HG03060 (cell line): Measurements from ENCODE around the gene ADGRL2.
"Not testable (repeated sequence)": the region's sequence is repeated elsewhere in the genome, so short reads cannot be mapped to it uniquely, and the experiment has no call there.

Experiments used
- ATAC-seq: cut with Tn5 transposase; IDR thresholded peaks from one replicate; pipeline ENCODE4 v1.9.1; 2021; ENCODE audit warnings: low read depth, moderate number of reproducible peaks; ENCODE audit not compliant: unreplicated experiment

The ADGRL2 gene

DNA sequence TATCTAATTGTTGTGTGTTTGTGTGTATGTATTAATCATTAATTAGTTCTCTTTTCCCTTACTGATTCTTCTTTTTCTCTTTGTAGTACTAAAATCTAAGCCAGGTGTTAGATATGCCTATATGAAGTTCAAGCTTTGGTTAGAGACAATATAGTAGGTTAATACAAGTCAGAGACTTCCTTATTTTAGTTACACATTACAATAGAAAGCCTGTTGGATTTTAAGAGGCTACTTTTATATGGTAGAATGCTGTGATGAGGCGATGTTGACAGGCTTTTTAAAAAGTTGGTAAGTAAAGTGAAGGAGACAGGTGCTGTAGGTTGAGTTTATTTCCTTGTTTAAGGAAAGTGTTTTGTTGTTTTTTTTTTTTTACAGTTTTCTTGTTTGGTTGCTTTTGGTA lies 45.9 kb downstream of the ADGRL2 start:
- ATAC-seq: no peak

GRCh38 chr1:81847063-81847462 lies 46.3 kb downstream of the ADGRL2 start:
- ATAC-seq: no peak

GRCh38 chr1:81848880-81849682 lies 48.3 kb downstream of the ADGRL2 start:
- ATAC-seq: no peak

DNA sequence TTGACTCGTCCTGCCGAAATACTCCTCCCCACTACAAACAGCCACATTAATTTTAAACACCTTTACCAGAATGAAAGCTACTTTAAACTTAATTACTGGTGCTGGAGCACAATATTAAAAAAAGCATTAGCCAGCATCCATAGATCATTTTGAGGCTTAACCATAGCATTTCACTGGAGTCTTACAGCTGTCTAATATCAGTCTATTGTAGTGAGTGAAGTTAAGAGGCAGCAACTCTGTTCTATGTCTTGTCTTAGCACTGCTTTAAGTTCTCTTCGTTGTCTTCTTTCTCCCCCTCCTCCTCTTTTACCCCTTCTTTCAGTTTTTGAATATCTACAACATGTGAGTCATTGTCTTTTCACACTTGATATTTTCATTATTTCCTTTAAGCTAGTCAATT lies 49.3 kb downstream of the ADGRL2 start:
- no peak for ATAC-seq

DNA sequence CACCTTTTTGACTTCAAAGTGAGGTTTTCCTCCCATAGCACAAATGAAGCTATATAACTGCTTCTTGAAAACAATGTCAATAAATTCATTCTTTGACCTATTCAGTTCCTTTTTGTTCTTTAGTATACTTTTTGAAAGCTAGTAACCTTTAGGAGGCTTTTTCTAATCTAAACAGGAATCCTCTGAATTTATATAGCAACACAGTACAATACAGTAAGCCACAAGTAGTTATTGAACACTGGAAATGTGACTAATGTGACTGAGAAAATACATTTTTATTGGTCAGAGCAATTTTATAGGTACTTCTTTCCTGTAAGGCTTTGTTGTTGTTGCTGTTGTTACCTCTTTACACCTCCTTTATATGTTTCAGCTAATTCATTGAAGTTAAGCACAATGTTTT lies 49.8 kb downstream of the ADGRL2 start:
- ATAC-seq: no peak

- ATAC-seq: no peak
Measured at GRCh38 chr1:81851217-81851616, 50.5 kb downstream of the ADGRL2 start.

GRCh38 chr1:81852961-81853360 lies 52.2 kb downstream of the ADGRL2 start:
- ATAC-seq: no peak

DNA sequence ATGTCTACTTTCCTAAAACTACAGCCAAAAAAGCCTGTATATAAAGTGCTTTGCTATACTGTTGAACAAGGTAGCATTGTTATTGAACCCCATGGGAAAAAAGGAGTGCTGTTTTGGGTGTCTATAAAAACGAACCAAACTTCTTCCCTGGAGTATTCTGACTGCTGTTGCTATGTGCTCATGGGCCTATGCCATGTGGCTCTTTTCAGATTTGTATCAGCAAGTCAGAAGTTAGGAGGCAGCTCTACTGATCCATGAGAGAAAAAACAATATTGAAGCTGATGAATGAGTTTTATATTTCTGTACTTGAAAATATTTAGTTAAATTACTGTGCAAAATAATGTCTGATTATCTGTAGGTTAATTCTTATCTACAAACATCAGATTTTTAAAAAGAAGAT lies 66.5 kb downstream of the ADGRL2 start:
- no peak for ATAC-seq

DNA sequence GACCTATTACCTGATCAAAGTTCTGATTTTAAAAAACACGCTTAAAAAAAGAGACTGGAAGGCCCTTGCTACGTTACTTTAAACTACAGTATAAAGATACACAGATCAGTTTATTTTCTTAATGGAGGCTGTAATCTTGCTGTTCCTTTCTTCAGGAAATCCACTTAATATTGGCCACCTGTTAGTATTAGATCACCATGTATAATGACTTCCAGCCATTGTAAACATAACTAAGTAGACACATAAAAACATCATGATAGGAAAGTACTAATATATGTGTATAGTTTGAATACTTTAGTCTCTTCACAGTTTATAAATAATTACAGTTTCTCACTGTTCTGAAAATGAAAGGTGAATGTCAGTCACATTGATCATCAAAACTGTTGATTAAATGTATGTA lies 68.6 kb downstream of the ADGRL2 start:
- no peak for ATAC-seq

DNA sequence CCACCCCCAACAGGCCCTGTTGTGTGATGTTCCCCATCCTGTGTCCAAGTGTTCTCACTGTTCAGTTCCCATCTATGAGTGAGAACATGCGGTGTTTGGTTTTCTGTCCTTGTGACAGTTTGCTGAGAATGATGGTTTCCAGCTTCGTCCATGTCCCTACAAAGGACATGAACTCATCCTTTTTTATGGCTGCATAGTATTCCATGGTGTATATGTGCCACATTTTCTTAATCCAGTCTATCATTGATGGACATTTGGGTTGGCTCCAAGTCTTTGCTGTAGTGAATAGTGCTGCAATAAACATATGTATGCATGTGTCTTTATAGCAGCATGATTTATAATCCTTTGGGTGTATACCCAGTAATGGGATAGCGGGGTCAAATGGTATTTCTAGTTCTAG lies 70.4 kb downstream of the ADGRL2 start:
- ATAC-seq: not testable (repeated sequence)

GRCh38 chr1:81873946-81874345 lies 73.2 kb downstream of the ADGRL2 start:
- no peak for ATAC-seq

DNA sequence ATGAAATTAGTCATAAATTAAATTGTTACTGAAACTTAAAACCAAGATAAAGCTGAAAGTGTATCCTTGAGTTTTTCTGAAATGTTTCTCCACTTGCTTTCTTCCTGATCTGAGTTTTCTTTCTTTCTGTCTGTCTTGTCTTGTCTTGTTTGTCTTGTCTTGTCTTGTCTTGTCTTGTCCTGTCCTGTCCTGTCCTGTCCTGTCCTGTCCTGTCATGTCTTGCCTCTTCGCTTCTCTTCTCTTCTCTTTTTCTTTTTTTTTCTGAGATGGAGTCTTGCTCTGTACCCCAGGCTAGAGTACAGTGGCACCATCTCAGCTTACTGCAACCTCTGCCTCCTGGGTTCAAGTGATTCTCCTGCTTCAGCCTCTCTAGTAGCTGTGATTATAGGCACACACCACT lies 73.7 kb downstream of the ADGRL2 start:
- no peak for ATAC-seq

GRCh38 chr1:81874940-81875339 lies 74.2 kb downstream of the ADGRL2 start:
- ATAC-seq: no peak

DNA sequence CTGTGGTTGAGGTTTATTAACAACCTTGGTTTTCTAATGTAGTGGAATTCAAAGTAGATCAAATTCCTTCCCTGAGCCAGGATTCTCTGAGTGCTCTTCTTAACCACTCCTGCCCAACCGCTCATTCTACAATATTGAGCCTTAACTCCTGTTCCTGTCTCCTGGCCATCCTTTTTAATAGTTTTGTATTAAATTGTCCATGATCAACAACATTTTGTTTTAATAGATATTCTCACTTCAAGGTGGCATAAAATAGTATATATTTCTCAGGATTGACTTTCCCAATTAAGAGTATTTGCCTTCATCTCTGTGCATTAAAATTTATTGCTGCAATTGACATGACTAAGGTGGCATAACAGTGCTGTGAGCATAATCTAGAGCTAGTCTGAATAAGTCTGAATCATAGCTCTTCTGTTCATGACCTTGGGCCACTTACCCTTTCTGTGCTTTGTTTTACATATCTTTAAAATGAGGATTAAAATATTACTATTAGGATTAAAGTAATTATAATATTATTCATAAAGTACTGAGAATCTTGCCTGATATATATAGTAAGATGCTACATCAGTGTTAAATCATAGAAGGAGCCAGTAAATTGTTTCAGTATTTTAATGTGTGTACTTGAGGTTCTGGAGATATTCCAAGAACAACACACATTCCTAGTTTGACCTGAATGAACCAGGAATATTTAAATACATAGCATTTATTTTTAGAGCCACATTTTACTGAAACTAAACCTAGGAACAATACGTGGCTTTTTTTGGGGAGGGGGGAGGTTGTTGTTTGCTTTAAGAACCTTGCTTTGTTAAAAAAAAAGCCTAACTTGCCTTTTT lies 76.4 kb downstream of the ADGRL2 start:
- no peak for ATAC-seq

GRCh38 chr1:81877940-81878339 lies 77.2 kb downstream of the ADGRL2 start:
- no peak for ATAC-seq

DNA sequence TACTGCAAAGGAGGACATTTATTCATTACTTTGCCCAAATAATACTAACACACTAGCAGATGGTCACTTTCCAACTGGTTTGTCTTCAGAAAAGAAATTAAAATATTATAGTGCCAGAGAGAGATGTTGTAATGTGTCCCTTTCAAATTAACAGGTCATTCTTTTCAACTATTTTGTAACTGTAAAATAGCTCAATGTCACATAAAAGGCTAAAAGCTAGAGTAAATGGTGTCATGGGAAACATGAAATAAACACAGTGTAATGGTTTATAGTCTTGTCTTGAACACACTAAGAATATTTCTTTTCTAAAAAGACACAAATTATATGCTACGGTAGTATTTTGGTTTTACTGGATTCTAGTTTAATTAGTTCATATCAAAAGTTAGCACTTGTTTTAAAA lies 77.8 kb downstream of the ADGRL2 start:
- no peak for ATAC-seq

DNA sequence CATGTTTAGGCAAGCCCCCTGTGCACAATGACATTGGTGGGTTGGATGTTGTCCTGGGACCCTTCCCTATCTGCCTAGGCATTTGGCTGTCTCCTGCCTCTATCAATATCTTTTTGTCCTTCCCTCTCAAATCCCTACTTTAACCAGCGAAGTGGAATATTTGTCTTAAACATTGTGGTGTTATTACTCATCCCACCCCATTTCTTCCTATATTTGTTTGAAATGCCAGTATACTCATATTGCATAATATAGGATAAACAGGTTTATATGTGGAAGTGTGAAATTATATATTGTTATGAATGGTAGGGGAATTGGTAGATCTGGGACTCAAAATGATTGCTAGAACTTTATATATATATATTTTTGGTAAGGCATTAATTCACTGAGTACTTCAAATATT lies 80.0 kb downstream of the ADGRL2 start:
- no peak for ATAC-seq

DNA sequence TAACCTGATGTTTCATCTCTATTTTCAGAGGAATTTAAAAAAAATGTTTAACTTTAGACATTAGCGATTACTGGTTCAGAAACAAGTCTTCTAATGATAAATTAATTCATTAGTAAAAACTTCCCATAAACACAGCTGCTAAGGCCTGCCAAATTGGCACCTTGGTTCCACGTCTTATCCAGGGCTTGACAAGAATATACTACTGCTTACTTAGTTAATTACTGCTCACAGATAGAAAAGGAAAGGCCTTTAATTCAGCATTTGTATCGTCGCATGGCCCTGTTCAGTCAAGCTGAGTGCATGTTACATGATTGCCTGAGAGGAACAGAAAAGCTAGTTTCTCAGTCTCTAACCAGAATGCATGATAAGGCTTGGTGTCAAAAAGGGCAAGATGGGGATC lies 84.6 kb downstream of the ADGRL2 start:
- ATAC-seq: no peak

- ATAC-seq: not testable (repeated sequence)
Measured at GRCh38 chr1:81886292-81886691, 85.6 kb downstream of the ADGRL2 start.

- ATAC-seq: no peak
Measured at GRCh38 chr1:81887421-81888144, 86.8 kb downstream of the ADGRL2 start.

DNA sequence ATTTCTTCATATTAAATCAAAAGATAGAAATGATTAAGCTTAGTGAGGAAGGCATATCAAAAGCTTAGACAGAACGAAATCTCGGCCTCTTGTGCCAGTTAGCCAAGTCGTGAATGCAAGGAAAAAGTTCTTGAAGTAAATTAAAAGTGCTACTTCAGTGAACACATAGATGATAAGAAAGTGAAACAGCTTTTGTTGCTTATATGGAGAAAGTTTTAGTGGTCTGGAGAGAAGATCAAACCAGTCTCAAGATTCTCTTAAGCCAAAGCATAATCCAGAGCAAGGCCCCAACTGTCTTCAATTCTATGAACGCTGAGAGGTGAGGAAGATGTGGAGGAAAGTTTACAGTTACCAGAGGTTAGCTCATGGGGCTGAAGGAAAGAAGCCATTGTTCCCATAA lies 88.4 kb downstream of the ADGRL2 start:
- ATAC-seq: no peak
